ENCODE data around the gene ZNF107.
"Not testable (repeated sequence)": the region's sequence is repeated elsewhere in the genome, so short reads cannot be mapped to it uniquely, and the experiment has no call there.

Gene ZNF107

DNA sequence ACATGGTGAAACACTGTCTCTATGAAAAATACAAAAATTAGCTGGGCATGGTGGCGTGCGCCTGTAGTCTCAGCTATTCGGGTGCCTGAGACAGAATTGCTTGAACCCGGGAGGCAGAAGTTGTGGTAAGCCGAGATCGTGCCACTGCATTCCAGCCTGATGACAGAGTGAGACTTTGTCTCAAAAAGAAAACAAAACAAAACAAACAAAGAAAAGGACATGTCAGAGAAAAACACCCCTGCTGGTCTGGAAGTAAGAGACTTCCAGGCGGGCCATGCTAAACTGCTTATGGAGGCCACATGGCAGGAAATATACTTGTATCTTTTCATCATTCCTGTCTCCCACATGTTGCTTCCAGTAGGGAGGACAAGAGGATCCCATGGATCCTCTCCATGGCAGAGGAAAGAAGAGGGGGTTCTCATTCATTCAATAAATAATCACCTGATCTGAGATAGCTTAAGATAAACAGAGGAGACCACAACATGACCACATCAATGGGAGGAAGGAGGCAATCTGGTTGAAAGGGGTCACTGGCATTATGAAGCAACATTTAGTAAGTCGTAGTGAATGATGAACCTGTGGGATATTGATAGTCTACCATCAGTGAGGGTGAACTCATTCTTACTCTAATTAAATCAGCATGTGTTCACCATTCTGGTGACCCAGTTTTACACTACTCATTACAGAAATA is 67.8 kb downstream of the ZNF107 start:
- ATAC-seq (no peak), DNase-seq (no peak)

DNA sequence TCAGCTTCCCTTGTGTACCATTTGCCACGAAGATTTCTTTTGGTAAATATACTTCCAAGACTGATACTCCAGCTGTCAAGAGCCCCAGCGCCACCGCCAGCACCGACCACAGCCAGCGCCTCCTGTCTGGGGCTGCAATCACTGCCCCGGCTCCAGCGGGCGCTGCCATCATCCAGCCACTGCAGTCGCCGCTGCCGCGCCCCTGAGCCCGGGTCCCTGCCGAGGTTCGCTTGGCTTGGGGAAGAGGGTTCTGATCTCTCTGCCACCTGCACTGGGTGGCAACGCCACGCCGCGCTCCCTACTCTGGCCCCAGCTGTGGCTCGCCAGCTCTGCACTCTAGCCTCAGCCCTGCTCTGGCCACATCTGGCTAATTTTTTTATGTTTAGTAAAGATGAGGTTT is 70.6 kb downstream of the ZNF107 start:
- ATAC-seq: no peak
- DNase-seq: no peak

- ATAC-seq, DNase-seq: not testable (repeated sequence)
Observed at GRCh38 chr7:64738403-64738802, 72.5 kb downstream of the ZNF107 start.

GRCh38 chr7:64738953-64739352 is 73.0 kb downstream of the ZNF107 start:
- ATAC-seq, DNase-seq: not testable (repeated sequence)

GRCh38 chr7:64744680-64745079 is 78.7 kb downstream of the ZNF107 start:
- DNase-seq: no peak
- no peak for ATAC-seq

- DNase-seq (no peak), ATAC-seq (no peak)
Observed at GRCh38 chr7:64747802-64748201, 81.9 kb downstream of the ZNF107 start.

DNA sequence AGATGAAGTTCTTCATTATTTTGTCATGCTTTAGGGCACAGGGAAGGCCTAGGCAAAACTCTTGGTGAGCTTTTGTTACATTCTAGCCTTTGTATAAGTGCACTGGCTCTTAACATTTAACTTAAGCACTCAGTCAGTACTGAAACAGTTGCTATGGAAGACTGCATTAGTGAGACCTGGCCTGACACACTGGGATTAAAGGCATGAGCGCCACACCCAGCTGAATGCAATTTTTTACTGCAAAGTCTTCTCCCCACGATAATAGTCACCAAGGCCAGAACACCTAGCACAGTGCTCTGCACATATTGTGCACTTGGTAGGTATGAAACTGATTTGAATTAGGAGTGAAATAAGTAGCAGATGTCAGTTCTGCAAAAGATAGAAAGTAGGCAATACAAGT is 87.1 kb downstream of the ZNF107 start:
- DNase-seq: no peak
- ATAC-seq: no peak

GRCh38 chr7:64755865-64756264 is 89.9 kb downstream of the ZNF107 start:
- ATAC-seq (no peak), DNase-seq (no peak)

- ATAC-seq (no peak), DNase-seq (no peak)
Observed at GRCh38 chr7:64758151-64758550, 92.2 kb downstream of the ZNF107 start.

Data from stimulated activated naive CD8-positive, alpha-beta T cell treated with anti-CD3 and anti-CD28 coated beads, Interleukin-15, Interleukin-2, amounts not matched to agents 100 U/mL and 50 U/mL, for 24 hours (primary cell).